Sigmoid colon (tissue), 7 donors: ENCODE measurements around the gene ADAMTSL2. TPM values are rescaled to one million over a fixed set of nuclear protein-coding genes. Genes with fewer than 3 reads are reported as not detected.

Source experiments
- DNase-seq: peaks from one replicate; pipeline ENCODE4 v3.0.0-alpha.2; 2019
- H3K27ac ChIP-seq, 4 donors: fragments of 200-600 bp; sonication (generic); one replicate each; pipeline ENCODE4 v1.5.1; 2016 to 2019; ENCODE audit warnings: mild to moderate bottlenecking in 1 of 4
- H3K27me3 ChIP-seq, 3 donors: fragments of 200-600 bp; sonication (generic); one replicate each; pipeline ENCODE4 v1.5.1; 2019; ENCODE audit warnings: mild to moderate bottlenecking in 1 of 3
- H3K36me3 ChIP-seq, 4 donors: fragments of 200-600 bp; sonication (generic); one replicate each; pipeline ENCODE4 v1.5.1; 2016 to 2019
- H3K4me1 ChIP-seq, 4 donors: fragments of 200-600 bp; sonication (generic); one replicate each; pipeline ENCODE4 v1.5.1; 2017 to 2019
- H3K4me3 ChIP-seq, 4 donors: fragments of 200-600 bp; sonication (generic); one replicate each; pipeline ENCODE4 v1.5.1; 2017 to 2019; ENCODE audit warnings: mild to moderate bottlenecking in 2 of 4, moderate library complexity in 1 of 4
- H3K9me3 ChIP-seq, 4 donors: fragments of 200-600 bp in 3 of 4; sonication (generic) in 3 of 4; one replicate each; pipeline versions ENCODE4 v1.5.1 to v1.6.1; 2013 to 2019
- CTCF ChIP-seq, 4 experiments: fragments of 450-650 bp in 3 of 4; fragments of 200-600 bp in 1 of 4; IDR thresholded peaks; one replicate each; pipeline ENCODE4 v1.5.1; 2016 to 2019; ENCODE audit warnings: antibody characterized with exemption in 4 of 4, mild to moderate bottlenecking in 3 of 4, moderate library complexity in 2 of 4
- EP300 ChIP-seq, 4 donors: sonication (generic); formaldehyde crosslinking; IDR thresholded peaks; one replicate each; pipeline ENCODE4 v1.6.1; 2017; ENCODE audit warnings: antibody characterized with exemption in 4 of 4
- POLR2A ChIP-seq, 2 donors: fragments of 450-650 bp; IDR thresholded peaks; one replicate each; pipeline ENCODE4 v1.6.1; 2016; ENCODE audit warnings: antibody characterized with exemption in 2 of 2, mild to moderate bottlenecking in 2 of 2, moderate library complexity in 2 of 2
- POLR2AphosphoS5 ChIP-seq, 4 donors: sonication (generic); formaldehyde crosslinking; IDR thresholded peaks; one replicate each; pipeline ENCODE4 v1.6.1; 2017; ENCODE audit warnings: antibody characterized with exemption in 4 of 4
- whole genome bisulfite sequencing, 2 donors: extraction: QIAGEN DNeasy Blood & Tissue Kit; methylation state at CpG; one replicate each; pipeline ENCODE4 v1.1.7; 2013; 5-methylcytosine and 5-hydroxymethylcytosine counted together
- intact Hi-C: fragments of 100-400 bp; cut with DNase I; formaldehyde crosslinking; loops from one replicate; pipeline ENCODE4 v1.15.1; 2023
- polyA plus RNA-seq, 3 donors: library from polyadenylated mRNA; stranded (reverse); fragments of 200-250 nt; gene quantifications; one replicate each; pipeline ENCODE4 v1.2.3, GENCODE V29; 2013
- total RNA-seq, 4 donors: library from RNA; depleted of rRNA; stranded (reverse); fragments of >200 nt; gene quantifications; one replicate each; pipeline ENCODE4 v1.1.0, GENCODE V29; 2016
- donor health status: healthy with polysubstance abuse.
- donor health status: Bipolar disorder and iron deficiency.
- donor health status: healthy.

The ADAMTSL2 gene
- total and polyA plus RNA-seq, 7 donors, result 0.33 to 4.2 (median 0.81) TPM

DNA sequence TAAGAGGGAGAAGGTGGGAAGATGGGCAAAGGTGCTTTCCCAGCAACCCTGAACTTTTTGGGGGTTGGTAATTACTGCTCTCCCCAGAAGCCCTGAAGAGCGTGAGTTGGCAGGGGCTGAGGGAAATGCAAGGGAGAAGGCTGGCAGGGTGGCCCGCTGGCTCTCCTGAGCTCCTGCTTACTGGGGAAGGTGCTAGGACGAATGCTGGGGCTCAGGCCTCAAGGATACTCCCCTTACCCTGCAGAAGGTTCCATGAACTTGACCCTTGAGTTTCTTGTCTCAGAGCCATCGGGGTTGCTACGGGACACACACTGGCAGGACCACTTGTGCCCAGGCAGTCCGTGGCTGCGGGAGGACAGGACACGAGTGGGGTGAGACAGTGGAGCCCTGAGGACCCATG, 73.5 kb downstream of the ADAMTSL2 start:
- no peak for TF ChIP-seq EP300 (IDR thresholded peaks at IDR 0.05)
- TF ChIP-seq CTCF (IDR thresholded peaks at IDR 0.05), result no peak
- TF ChIP-seq POLR2AphosphoS5 (IDR thresholded peaks at IDR 0.05), result no peak
- TF ChIP-seq POLR2A (IDR thresholded peaks at IDR 0.05), result no peak
- Histone ChIP-seq H3K9me3 (no peaks in the 10 kb centered on the region), H3K4me3 (no peak overlapping the region), H3K36me3 (no peaks in the 10 kb centered on the region), H3K4me1 (peaks cover 0 to 4% (median 2%) of the 10 kb centered on the region in 4 donors), H3K27ac (no peak overlapping the region), H3K27me3 (peaks cover 13 to 89% (median 71%) of the 10 kb centered on the region in 3 donors)
- intact Hi-C loops, result no loop called here
- DNase-seq, result no peak
- 74 to 86% methylated on average over 8 of the region's 8 CpGs for WGBS, 2 donors

DNA sequence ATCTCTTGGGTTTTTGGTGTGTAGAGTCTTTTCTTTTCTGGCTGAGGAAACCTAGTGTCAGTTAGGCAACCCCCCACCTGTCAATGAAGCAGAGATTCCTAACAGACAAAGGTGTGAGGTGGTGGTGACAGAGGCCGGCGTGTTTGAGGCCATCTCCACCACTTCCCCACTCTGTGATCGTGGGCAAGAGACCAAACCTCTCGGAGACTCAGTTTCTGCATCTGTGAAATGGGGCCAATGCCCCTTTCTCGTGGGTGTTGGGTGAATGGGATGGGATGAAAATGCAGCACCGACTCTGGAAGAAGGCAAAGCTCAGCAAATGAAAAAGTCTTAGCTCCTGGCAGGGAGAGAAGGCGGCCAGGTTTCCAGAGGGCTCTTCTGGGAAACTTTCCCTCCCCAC, 73.9 kb downstream of the ADAMTSL2 start:
- Histone ChIP-seq H3K36me3 (no peaks in the 10 kb centered on the region), H3K27ac (no peak overlapping the region), H3K4me3 (no peak overlapping the region), H3K4me1 (peaks cover 0 to 4% (median 2%) of the 10 kb centered on the region in 4 donors), H3K9me3 (no peaks in the 10 kb centered on the region), H3K27me3 (peaks cover 13 to 89% (median 75%) of the 10 kb centered on the region in 3 donors)
- 79 to 82% methylated on average over 7 of the region's 7 CpGs for WGBS, 2 donors
- no peak for DNase-seq
- intact Hi-C loops, result no loop called here
- TF ChIP-seq EP300 (IDR thresholded peaks at IDR 0.05) (no peak), POLR2AphosphoS5 (IDR thresholded peaks at IDR 0.05) (no peak), POLR2A (IDR thresholded peaks at IDR 0.05) (no peak), CTCF (IDR thresholded peaks at IDR 0.05) (no peak)

DNA sequence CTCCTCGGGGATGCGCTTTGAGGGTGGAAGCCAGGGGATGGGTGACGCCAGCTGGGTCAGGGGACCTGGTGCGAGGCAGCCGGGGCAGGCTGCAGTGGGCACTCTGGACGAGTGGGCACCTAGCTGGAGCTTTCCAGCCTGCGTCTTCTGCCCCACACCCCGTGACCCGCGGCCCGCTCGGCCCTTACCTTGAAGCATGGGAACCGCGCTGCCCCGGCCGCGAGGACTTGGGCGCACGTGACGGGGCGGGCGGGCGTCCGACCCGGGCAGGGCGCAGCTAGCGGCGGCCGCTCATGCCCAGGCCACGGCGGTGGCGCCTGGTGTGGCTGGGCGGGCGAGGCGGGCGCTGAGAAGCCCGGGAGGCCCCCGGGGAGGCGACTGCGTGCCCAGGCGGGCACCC, 74.4 kb downstream of the ADAMTSL2 start:
- Histone ChIP-seq H3K27ac (no peak overlapping the region), H3K27me3 (peaks cover 13 to 88% (median 80%) of the 10 kb centered on the region in 3 donors), H3K4me3 (peak overlapping the region in 1 of 4 donors; percentile 15), H3K4me1 (peaks cover 0 to 4% (median 2%) of the 10 kb centered on the region in 4 donors), H3K9me3 (no peaks in the 10 kb centered on the region), H3K36me3 (no peaks in the 10 kb centered on the region)
- TF ChIP-seq EP300 (IDR thresholded peaks at IDR 0.05), result no peak
- no peak for TF ChIP-seq POLR2A (IDR thresholded peaks at IDR 0.05)
- TF ChIP-seq CTCF (IDR thresholded peaks at IDR 0.05), result no peak
- no peak for TF ChIP-seq POLR2AphosphoS5 (IDR thresholded peaks at IDR 0.05)
- WGBS, 2 donors, result 12 to 14% methylated on average over 41 of the region's 41 CpGs
- DNase-seq, result no peak
- intact Hi-C loops, result no loop called here

GRCh38 chr9:133609311-133610098, 75.0 kb downstream of the ADAMTSL2 start, which contains the start of gene FAM163B:
FAM163B (minus strand) TSS chr9:133609389; CDS start chr9:133580223, 29,166 bp downstream.
- peak within 1 kb of the TSS in 1 of 4 donors; percentile 15 for H3K4me3 ChIP-seq
- no peaks in the 10 kb centered on the region for H3K36me3 ChIP-seq
- peaks cover 0 to 4% (median 2%) of the 10 kb centered on the region in 4 donors for H3K4me1 ChIP-seq
- H3K27ac ChIP-seq, result no peak within 1 kb of the TSS
- H3K27me3 ChIP-seq, result peaks cover 13 to 92% (median 78%) of the 10 kb centered on the region in 3 donors
- H3K9me3 ChIP-seq, result no peaks in the 10 kb centered on the region
- DNase-seq, result no peak
- 12 to 13% methylated on average over 61 of the region's 61 CpGs for WGBS, 2 donors
- no peak for TF ChIP-seq POLR2AphosphoS5 (IDR thresholded peaks at IDR 0.05)
- no peak for TF ChIP-seq CTCF (IDR thresholded peaks at IDR 0.05)
- TF ChIP-seq EP300 (IDR thresholded peaks at IDR 0.05), result no peak
- TF ChIP-seq POLR2A (IDR thresholded peaks at IDR 0.05), result no peak
- intact Hi-C loops, result no loop called here
